AG04450 (cell line): ENCODE data around the gene PYGB. TPM values are rescaled to one million over a fixed set of nuclear protein-coding genes. Genes with fewer than 3 reads are reported as not detected.

Source experiments
- CTCF ChIA-PET: fragments of 300-600, 350-600 bp; formaldehyde crosslinking; extraction: SDS; loops from one replicate; lab custom pipeline; 2022; ENCODE audit warnings: antibody characterized with exemption, inconsistent platforms; lab: Charles Lee
- POLR2A ChIA-PET: fragments of 350-600 bp; formaldehyde crosslinking; extraction: SDS; loops from one replicate; lab custom pipeline; 2021; ENCODE audit warnings: antibody characterized with exemption, inconsistent platforms; lab: Yijun Ruan, JAX
- DNase-seq: peaks from one replicate; pipeline ENCODE4 v3.0.0-alpha.2; 2011; ENCODE audit warnings: low read depth, low spot score
- H3K27ac ChIP-seq: one replicate; pipeline ENCODE4 v1.5.1; 2012; ENCODE audit warnings: low read depth, low read length, control low read depth
- H3K27me3 ChIP-seq: one replicate; pipeline ENCODE4 v1.6.0; 2012; ENCODE audit warnings: low read length; ENCODE audit not compliant: control insufficient read depth, insufficient read depth
- H3K4me3 ChIP-seq: 2 replicates; pipeline ENCODE4 v1.5.1; 2011; ENCODE audit warnings: mild to moderate bottlenecking, low read depth, low read length, control low read depth
- H3K9me3 ChIP-seq: 2 replicates; pipeline ENCODE4 v1.5.1; 2012; ENCODE audit warnings: low read length; ENCODE audit not compliant: control insufficient read depth, insufficient read depth
- CTCF ChIP-seq: IDR thresholded peaks from 2 replicates; pipeline ENCODE4 v1.5.1; 2011; ENCODE audit warnings: low read depth, low read length, control low read depth, inconsistent platforms
- polyA plus RNA-seq: library from polyadenylated mRNA; depleted of rRNA; stranded (reverse); fragments of >200 nt; gene quantifications from 2 replicates; pipeline ENCODE4 v1.2.3, GENCODE V29; 2011

PYGB gene
- polyA plus RNA-seq, 1 experiment: 43.2 TPM

DNA sequence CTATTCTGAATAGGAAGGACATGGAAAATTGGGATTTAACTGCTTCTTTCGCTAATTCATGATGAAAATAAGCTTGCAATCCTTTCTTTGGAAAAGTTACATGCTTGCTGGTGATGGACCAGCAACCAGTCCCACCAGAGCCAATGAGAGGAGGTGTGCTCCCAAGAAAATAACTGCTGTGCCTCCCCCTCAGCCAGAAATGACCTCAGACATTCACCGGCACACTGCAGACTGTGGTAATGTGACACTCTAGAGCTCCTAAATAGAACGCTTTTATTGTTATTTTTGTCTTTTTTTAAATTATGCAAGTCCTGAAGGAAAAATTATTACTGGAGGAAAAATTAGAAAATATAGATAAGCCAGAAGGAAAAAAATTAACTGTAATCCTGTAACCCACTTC, 2.6 kb downstream of the PYGB start:
- Histone ChIP-seq H3K27me3 (no peaks in the 10 kb centered on the region), H3K9me3 (no peaks in the 10 kb centered on the region), H3K4me3 (peak overlapping the region; percentile 20; the same call in 1 of the 2 replicates), H3K27ac (no peak overlapping the region)
- ChIA-PET POLR2A (interaction anchor here (1.2 kb wide), 1 partner anchor 55 kb away, joined by 3 read pairs; the partner anchor contains the start of gene ENTPD6), CTCF (no interaction called here)
- no peak for TF ChIP-seq CTCF
- DNase-seq: no peak

GRCh38 chr20:25251019-25251418, 3.1 kb downstream of the PYGB start:
- ChIA-PET POLR2A (interaction anchor here (1.2 kb wide), 1 partner anchor 56 kb away, joined by 3 read pairs; the partner anchor contains the start of gene ENTPD6), CTCF (no interaction called here)
- TF ChIP-seq CTCF: no peak
- Histone ChIP-seq H3K27ac (no peak overlapping the region), H3K27me3 (no peaks in the 10 kb centered on the region), H3K9me3 (no peaks in the 10 kb centered on the region), H3K4me3 (no peak overlapping the region)
- DNase-seq: no peak

DNA sequence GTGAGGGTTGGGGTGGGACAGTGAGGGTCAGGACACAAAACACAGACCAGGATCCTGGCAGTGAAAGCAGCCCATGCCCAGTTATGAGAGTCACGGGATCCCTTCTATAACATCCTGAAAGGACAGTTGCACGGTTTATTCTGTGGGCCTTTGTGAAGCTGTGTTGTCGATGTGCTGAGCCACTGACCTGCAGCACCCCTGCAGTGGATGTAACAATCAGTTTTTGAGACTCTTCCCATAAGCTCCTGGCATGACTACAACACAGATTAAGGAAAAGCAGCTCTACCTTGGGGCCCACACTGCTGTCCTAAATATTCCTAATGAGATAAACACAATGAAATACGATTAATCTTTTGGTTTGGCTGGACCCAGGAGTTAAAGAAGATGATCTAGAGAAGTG, 3.7 kb downstream of the PYGB start:
- no peak for DNase-seq
- POLR2A ChIA-PET: interaction anchor here (0.7 to 1.2 kb wide), 2 partner anchors 56 to 219 kb away, joined by 3 read pairs; partner anchors contain the start of gene ENTPD6
- TF ChIP-seq CTCF: no peak
- H3K9me3 ChIP-seq: no peaks in the 10 kb centered on the region
- no peaks in the 10 kb centered on the region for H3K27me3 ChIP-seq
- no peak overlapping the region for H3K27ac ChIP-seq
- H3K4me3 ChIP-seq: no peak overlapping the region
- CTCF ChIA-PET: no interaction called here

GRCh38 chr20:25252230-25252651, 4.4 kb downstream of the PYGB start:
- no peak overlapping the region for H3K27ac ChIP-seq
- DNase-seq: no peak
- no peak for TF ChIP-seq CTCF
- no peak overlapping the region for H3K4me3 ChIP-seq
- H3K27me3 ChIP-seq: no peaks in the 10 kb centered on the region
- H3K9me3 ChIP-seq: no peaks in the 10 kb centered on the region
- ChIA-PET POLR2A (interaction anchor here (0.7 kb wide), 1 partner anchor 220 kb away, joined by 3 read pairs; no protein-coding TSS in a partner anchor), CTCF (no interaction called here)

DNA sequence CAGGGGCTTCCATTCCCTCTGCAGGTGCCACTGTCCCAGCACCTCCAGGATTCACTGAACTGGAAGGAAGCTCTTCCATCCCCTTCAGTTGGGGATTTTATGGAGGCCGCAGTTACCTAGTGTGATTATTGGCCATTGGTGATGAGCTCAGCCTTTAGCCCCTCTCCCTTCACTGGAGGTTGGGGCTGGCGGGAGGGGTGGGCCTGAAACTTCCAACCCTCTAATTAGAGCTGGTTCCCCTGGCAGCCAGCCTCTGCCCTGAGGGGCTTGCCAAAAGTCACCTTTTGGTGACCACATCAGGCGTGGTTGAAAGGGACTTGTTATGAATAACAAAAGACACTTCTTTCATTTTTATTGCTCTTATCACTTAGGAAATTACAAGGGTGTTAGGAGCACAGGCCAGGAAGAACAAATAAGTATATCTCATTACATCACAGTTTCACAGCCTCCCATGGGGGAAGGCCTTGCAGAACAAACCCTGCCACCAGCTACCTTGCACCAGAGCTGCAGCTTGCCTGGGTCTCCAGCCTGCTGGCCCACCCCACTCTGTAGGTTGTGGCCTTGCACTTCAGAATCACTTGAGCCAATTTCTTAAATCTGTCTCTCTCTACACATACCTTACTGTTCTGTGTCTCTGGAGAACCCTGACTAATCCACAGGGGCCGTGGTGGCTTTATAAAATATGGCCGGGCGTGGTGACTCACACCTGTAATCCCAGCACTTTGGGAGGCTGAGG, 5.0 kb downstream of the PYGB start:
- ChIA-PET POLR2A (no interaction called here), CTCF (no interaction called here)
- H3K27ac ChIP-seq: no peak overlapping the region
- no peaks in the 10 kb centered on the region for H3K27me3 ChIP-seq
- H3K9me3 ChIP-seq: no peaks in the 10 kb centered on the region
- no peak overlapping the region for H3K4me3 ChIP-seq
- TF ChIP-seq CTCF: no peak
- no peak for DNase-seq
